Peyer's patch (tissue), 4 donors: ENCODE results near the gene CFAP20DC. TPM values are rescaled to one million over a fixed set of nuclear protein-coding genes. Genes with fewer than 3 reads are reported as not detected.
"Not testable (repeated sequence)": the region's sequence is repeated elsewhere in the genome, so short reads cannot be mapped to it uniquely, and the experiment has no call there.

Experiments
- DNase-seq, 3 donors: peaks; one replicate each; pipeline ENCODE4 v3.0.0-alpha.2; 2017 to 2019
- H3K27ac ChIP-seq, 4 donors: fragments of 200-600 bp; sonication (generic); one replicate each; pipeline ENCODE4 v1.5.1; 2016 to 2019
- H3K27me3 ChIP-seq, 2 donors: fragments of 200-600 bp; sonication (generic); one replicate each; pipeline ENCODE4 v1.5.1; 2019
- H3K36me3 ChIP-seq, 3 donors: fragments of 200-600 bp; sonication (generic); one replicate each; pipeline ENCODE4 v1.5.1; 2016 to 2019
- H3K4me1 ChIP-seq, 4 donors: fragments of 200-600 bp; sonication (generic); one replicate each; pipeline ENCODE4 v1.5.1; 2016 to 2019
- H3K4me3 ChIP-seq, 4 donors: fragments of 200-600 bp; sonication (generic); 1 replicate in 3 of 4; 2 replicates in 1 of 4; pipeline ENCODE4 v1.5.1; 2016 to 2019; ENCODE audit warnings: mild to moderate bottlenecking in 1 of 4
- H3K9me3 ChIP-seq, 4 donors: fragments of 200-600 bp; sonication (generic); one replicate each; pipeline ENCODE4 v1.5.1; 2016 to 2019; ENCODE audit warnings: mild to moderate bottlenecking in 1 of 4
- POLR2A ChIP-seq, 2 donors: fragments of 450-650 bp; IDR thresholded peaks; one replicate each; pipeline ENCODE4 v1.5.1; 2017; ENCODE audit warnings: antibody characterized with exemption in 2 of 2, mild to moderate bottlenecking in 2 of 2, moderate library complexity in 2 of 2
- total RNA-seq, 4 donors: library from RNA; depleted of rRNA; stranded (reverse); fragments of >200 nt; gene quantifications; one replicate each; pipeline ENCODE4 v1.1.0, GENCODE V29; 2016
- TF ChIP-seq, protein P1 (sequence below), 6 experiments: fragments of 450-650 bp in 4 of 6; fragments of 200-600 bp in 2 of 6; sonication (generic) in 1 of 6; IDR thresholded peaks; one replicate each; pipeline ENCODE4 v1.5.1; 2017 to 2019; ENCODE audit warnings: antibody characterized with exemption in 6 of 6, mild to moderate bottlenecking in 3 of 6, moderate library complexity in 1 of 6

Gene CFAP20DC
- total RNA-seq, 4 donors from 2014 or later, result not detected

DNA sequence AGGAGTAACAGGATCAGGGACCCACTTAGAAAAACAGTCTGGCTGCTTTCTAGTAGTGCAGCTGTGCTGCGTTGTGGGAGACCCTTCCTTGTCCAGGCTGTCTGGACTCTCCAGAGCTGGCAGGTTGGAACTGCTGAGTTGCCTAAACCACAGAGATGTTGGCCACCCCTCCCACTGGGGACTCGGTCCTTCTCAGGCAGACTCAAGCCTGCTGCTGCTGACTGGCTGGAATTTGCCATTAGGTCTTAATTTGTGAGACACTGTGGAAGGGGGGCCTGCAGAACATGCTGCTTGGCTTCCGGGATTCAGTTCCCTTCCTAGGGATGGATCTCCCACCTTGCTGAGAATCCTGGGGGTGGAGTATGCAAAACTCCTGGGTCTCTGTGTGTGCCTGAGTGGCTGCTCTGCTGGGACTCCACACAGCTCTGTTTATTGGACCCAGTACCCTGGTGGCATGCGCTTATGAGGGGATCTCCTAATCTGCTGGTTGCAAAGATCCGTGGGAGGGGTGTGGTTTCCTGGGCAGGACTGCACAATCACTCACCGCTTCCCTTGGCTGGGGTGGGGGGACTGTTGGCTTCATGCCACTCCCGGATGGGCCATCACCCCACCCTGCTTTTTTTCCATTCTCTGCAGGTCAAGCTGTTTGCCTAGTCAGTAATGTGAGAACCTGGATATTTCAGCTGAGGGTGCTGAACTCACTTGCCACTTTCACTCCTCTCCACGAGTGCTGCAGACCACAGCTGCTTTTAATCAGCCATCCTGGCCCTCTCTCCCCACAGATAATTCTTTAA is 150.5 kb downstream of the CFAP20DC start:
- H3K9me3 ChIP-seq, result no peaks in the 10 kb centered on the region
- no peaks in the 10 kb centered on the region for H3K27me3 ChIP-seq
- H3K4me3 ChIP-seq, result no peak overlapping the region
- H3K27ac ChIP-seq, result peak overlapping the region in 1 of 4 donors; percentile 17
- H3K4me1 ChIP-seq, result no peaks in the 10 kb centered on the region
- peak in 2 of 3 donors; percentile 47 to 52 for DNase-seq
- TF ChIP-seq, protein P1, sequence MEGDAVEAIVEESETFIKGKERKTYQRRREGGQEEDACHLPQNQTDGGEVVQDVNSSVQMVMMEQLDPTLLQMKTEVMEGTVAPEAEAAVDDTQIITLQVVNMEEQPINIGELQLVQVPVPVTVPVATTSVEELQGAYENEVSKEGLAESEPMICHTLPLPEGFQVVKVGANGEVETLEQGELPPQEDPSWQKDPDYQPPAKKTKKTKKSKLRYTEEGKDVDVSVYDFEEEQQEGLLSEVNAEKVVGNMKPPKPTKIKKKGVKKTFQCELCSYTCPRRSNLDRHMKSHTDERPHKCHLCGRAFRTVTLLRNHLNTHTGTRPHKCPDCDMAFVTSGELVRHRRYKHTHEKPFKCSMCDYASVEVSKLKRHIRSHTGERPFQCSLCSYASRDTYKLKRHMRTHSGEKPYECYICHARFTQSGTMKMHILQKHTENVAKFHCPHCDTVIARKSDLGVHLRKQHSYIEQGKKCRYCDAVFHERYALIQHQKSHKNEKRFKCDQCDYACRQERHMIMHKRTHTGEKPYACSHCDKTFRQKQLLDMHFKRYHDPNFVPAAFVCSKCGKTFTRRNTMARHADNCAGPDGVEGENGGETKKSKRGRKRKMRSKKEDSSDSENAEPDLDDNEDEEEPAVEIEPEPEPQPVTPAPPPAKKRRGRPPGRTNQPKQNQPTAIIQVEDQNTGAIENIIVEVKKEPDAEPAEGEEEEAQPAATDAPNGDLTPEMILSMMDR (IDR thresholded peaks at IDR 0.05), result no peak
- TF ChIP-seq POLR2A (IDR thresholded peaks at IDR 0.05), result no peak
- H3K36me3 ChIP-seq, result no peaks in the 10 kb centered on the region

DNA sequence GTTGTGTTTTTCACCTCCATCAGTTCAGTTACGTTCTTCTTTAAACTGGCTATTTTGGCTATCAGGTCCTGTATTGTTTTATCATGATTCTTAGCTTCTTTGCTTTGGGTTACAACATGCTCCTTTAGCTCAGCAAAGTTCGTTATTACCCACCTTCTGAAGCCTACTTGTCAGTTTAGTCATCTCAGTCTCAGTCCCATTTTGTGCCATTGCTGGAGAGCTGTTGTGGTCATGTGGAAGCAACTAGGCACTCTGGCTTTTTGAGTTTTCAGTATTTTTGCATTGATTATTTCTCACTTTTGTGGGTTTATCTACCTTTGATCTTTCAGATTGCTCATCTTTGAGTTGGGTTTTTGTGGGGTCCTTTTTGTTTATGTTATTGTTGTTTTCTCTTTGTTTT is 151.3 kb downstream of the CFAP20DC start:
- Histone ChIP-seq H3K9me3 (no peaks in the 10 kb centered on the region), H3K4me3 (no peak overlapping the region), H3K36me3 (no peaks in the 10 kb centered on the region), H3K27ac (no peak overlapping the region), H3K27me3 (no peaks in the 10 kb centered on the region), H3K4me1 (no peaks in the 10 kb centered on the region)
- no peak for TF ChIP-seq POLR2A (IDR thresholded peaks at IDR 0.05)
- TF ChIP-seq, protein P1 (IDR thresholded peaks at IDR 0.05), result no peak
- DNase-seq, result no peak

DNA sequence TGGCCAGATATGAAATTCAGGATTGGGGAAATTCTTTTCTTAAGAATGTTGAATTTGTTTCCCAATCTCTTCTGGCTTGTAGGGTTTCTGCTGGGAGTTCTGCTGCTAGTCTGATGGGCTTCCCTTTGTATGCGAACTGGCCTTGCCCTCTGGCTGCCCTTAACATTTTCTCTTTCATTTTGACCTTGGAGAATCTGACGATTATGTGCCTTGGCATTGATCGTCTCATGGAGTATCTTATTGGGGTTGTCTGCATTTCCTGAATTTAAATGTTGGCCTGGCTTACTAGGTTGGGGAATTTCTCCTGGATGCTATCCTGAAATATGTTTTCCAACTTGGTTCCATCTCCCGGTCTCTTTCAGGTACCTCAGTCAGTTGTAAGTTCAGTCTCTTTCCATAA is 152.2 kb downstream of the CFAP20DC start:
- Histone ChIP-seq H3K4me3 (no peak overlapping the region), H3K27ac (no peak overlapping the region), H3K36me3 (no peaks in the 10 kb centered on the region), H3K4me1 (no peaks in the 10 kb centered on the region), H3K9me3 (no peaks in the 10 kb centered on the region), H3K27me3 (no peaks in the 10 kb centered on the region)
- TF ChIP-seq, protein P1 (IDR thresholded peaks at IDR 0.05), result no peak
- no peak for TF ChIP-seq POLR2A (IDR thresholded peaks at IDR 0.05)
- DNase-seq, result no peak

DNA sequence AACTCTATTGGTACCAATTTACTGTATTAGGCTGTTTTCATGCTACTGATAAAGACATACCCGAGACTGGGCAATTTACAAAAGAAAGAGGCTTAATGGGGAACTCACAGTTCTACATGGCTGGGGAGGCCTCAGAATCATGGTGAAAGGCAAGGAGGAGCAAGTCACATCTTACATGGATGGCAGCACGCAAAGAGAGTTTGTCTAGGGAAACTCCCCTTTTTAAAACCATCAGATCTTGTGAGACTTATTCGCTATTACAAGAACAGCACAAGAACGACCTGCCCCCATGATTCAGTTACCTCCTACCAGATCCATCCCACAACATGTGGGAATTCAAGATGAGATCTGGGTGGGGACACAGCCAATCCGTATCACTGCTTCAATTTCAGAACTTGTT is 154.1 kb downstream of the CFAP20DC start:
- not testable (repeated sequence) for DNase-seq, H3K36me3 ChIP-seq, H3K27ac ChIP-seq, H3K27me3 ChIP-seq, H3K9me3 ChIP-seq, H3K4me1 ChIP-seq, H3K4me3 ChIP-seq

DNA sequence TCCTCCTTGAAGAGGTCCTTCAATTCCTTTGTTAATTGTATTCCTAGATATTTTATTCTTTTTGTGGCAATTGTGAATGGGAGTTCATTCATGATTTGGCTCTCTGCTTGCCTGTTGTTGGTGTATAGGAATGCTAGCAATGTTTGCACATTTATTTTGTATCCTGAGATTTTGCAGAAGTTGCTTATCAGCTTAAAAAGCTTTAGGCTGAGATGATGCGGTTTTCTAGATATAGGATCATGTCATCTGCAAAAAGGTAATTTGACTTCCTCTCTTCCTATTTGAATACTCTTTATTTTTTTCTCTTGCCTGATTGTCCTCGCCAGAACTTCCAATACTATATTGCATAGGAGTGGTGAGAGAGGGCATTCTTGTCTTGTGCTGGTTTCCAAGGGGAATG is 157.3 kb downstream of the CFAP20DC start:
- not testable (repeated sequence) for H3K36me3 ChIP-seq, H3K9me3 ChIP-seq, H3K27me3 ChIP-seq, H3K4me1 ChIP-seq, DNase-seq, H3K27ac ChIP-seq, H3K4me3 ChIP-seq

DNA sequence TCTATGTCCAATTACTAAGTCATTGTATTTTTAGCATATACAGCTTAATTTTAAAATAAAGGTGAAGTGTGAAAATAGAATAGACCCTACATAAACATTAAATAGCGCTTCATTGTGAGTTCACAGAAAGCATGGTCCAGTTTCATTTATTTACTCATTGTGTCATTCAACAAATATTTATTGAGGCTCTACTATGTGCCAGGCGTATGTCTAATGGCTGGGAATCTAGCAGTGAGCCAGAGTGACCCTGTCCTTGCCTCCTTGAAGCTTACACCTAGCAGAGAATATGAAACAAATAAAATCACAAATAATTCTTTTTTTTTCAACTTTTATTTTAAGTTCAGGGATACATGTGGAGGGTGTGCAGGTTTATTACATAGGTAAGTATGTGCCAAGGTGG is 161.7 kb downstream of the CFAP20DC start:
- no peaks in the 10 kb centered on the region for H3K27me3 ChIP-seq
- no peak for TF ChIP-seq POLR2A (IDR thresholded peaks at IDR 0.05)
- TF ChIP-seq, protein P1 (IDR thresholded peaks at IDR 0.05), result no peak

DNA sequence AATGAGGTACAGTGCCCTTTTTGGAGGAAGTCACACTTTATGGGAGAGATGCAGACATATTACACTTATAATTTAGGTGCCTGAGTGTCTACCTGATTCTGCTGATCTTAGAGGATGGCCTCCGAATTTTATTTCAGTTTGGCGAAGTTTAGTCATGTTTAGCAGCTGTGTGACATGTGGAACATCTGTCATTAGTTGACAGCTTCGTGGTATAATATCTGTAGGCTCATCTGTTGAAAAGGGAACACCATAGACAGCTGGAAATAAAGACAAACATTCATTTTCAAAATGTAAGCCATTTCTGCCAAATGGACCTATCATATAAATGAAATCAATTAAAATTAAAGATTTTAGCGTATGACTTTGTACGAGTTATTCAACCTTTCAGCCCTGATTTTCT is 165.4 kb downstream of the CFAP20DC start:
- Histone ChIP-seq H3K9me3 (no peaks in the 10 kb centered on the region), H3K4me1 (no peaks in the 10 kb centered on the region), H3K36me3 (no peaks in the 10 kb centered on the region), H3K27me3 (no peaks in the 10 kb centered on the region), H3K27ac (no peak overlapping the region), H3K4me3 (no peak overlapping the region)
- no peak for TF ChIP-seq POLR2A (IDR thresholded peaks at IDR 0.05)
- TF ChIP-seq, protein P1 (IDR thresholded peaks at IDR 0.05), result no peak
- no peak for DNase-seq

More for the DNA sequence above, 161.7 kb downstream of the CFAP20DC start:
- H3K9me3 ChIP-seq, result no peaks in the 10 kb centered on the region
- DNase-seq, result no peak
- H3K27ac ChIP-seq, result no peak overlapping the region
- no peaks in the 10 kb centered on the region for H3K4me1 ChIP-seq
- H3K36me3 ChIP-seq, result no peaks in the 10 kb centered on the region
- no peak overlapping the region for H3K4me3 ChIP-seq
